DMS 273 treated with DMSO at 0.1 percent for 48 hours (cell line): ENCODE measurements around the gene TOE1.
"Not testable (repeated sequence)": the region's sequence is repeated elsewhere in the genome, so short reads cannot be mapped to it uniquely, and the experiment has no call there.

Experiments used
- DNase-seq: peaks from one replicate; lab custom pipeline; 2025; lab: John Stamatoyannopoulos, UW

The TOE1 gene

DNA sequence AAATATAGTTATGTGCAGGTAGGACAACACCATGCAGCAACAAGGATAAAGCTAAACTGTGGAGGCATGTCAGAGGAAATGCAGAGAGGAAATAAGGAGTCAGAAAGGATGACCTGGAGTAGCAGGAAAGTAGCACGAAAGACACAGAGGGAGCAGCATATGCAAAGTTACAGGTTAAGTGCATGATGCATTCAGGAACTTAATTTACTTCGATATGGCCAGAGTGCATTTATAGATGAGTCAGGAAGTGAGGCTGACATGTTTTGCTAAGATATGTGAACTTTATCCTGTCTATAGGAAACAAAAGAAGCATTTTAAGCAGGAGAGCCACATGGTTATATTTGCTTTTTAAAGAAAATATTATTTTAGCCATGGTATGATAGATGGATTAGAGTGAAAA lies 15.7 kb downstream of the TOE1 start:
- no peak for DNase-seq

DNA sequence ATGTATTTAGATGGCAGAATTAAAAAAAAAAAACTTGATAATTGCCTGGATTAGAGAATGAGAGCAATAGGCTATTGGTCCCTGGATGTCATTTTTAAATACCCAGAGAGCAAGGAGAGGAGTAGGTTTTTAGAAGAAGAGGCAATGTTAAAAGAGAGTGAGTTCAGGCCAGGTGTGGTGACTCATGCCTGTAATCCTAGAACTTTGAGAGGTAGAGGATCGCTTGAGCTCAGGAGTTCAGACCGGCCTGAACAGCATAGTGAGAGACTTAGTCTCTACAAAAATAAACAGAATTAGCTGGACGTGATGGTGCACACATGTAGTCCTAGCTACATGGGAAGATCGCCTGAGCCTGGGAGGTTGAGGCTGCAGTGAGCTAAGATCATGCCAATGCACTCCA lies 16.2 kb downstream of the TOE1 start:
- DNase-seq: no peak

DNA sequence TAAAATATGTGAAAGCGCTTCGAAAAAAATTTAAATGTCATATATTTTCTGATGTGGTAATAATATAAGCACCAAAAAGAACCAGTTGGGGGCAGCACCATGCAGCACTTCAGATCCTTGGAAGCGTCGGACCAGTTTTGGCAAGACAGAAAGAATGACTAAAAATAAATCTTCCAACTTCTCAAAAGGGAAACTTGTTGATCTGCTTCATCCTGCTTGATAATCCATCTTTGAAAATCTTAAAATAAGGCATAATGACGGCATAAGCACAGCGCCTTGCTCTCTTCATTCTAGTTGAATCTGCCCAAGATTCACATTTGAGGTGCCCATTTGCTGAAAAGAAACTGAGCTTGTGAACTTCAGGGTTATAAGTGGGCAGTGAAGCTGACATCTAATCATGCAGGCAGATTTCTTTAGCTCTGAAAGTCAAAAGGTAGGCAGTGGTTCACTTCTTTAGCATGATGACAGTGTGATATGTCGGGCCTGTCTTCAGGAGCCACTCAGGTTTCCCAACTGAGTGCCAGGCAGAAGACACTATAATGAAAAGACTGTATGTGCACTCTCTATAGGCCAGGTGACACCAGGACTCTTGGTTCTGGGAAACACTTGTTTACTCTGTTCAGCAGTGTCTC lies 20.0 kb downstream of the TOE1 start:
- no peak for DNase-seq

DNA sequence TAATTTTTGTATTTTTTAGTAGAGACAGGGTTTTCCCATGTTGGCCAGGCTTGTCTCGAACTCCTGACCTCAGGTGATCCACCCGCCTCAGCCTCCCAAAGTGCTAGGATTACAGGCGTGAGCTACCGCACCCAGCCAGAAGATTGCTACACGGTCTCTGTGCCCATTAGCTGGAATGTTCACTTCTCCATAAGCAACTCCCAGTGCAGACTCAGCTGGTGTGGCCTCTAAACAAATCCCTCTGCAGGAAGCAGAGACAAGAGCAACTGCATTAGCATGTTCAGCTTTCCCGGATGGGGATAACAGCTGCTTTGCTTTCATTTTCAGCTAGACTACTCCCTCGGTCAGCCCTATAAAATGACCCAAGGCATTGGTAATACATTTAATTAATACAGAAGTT lies 21.0 kb downstream of the TOE1 start:
- not testable (repeated sequence) for DNase-seq

DNA sequence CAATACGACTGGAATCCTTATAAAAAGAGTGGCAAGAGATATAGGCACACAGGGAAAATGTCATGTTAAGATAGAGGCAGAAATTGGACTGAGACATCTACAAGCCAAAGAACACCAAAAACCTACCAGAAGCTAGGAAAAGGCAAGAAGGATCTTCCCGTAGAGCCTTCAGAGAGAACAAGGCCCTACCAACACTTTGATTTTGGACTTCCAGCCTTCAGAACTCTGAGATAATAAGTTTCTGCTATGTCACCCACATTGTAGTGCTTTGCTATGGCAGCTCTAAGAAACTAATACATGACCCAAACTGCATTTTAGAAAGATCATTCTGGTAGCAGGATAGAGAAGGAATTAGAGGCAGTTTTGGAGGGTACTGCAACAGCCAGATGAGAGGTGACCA lies 24.3 kb downstream of the TOE1 start:
- DNase-seq: no peak

DNA sequence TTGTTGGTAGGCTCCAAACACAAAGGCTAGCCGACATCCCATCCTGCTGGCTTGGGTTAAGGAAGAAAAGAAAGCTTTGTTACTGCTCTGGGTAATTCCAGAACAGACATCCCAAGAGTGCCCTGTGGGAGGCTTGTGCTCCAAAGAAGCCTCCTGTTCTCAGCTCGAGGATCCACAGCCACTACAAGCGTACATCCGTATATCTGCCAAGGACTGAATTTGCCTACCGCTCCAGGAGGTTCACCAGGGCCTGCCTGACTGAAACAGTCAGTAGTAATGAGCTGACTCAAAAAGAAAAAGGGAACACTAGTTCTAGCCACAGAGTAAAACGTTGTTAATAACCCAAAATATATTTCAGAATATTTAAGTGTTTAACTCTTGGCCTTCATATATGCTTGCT lies 25.1 kb downstream of the TOE1 start:
- DNase-seq: no peak

DNA sequence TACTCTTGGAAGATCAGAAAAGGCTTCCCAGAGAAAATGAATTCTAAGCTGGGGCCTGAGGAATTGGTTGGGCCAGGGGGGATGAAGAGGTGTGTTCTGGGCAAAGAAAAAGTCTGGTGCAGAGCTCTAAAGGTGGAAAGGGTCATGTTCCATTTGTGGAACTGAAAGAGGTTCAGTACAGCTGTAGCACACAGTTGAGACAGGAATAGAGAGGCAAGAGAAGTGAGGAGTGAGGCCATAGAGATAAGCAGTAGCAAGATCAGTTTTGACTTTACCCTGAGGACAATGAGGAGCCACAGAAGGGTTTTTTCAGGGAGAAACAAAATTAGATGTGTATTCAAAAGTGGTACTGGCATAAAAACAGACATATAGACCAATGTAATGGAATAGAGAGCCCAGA lies 30.6 kb downstream of the TOE1 start:
- DNase-seq: no peak

DNA sequence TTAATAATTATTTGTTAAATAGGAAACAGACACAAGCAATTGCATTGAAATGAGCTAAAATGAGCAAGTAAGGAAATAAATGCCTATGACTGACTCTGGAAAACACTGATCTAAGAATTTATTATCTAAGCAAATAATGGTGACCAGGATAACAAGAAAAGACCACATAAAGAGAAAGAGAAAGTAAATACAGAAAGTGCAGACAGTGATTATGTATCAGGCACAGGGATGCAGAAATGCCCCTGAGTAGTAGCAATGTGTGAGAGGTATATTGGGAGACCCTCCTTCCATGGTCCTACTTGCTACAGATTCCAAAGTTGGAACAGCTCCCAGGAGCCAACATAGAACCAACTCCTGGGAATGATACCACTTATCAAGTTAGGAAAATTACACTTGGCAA lies 33.6 kb downstream of the TOE1 start:
- no peak for DNase-seq

DNA sequence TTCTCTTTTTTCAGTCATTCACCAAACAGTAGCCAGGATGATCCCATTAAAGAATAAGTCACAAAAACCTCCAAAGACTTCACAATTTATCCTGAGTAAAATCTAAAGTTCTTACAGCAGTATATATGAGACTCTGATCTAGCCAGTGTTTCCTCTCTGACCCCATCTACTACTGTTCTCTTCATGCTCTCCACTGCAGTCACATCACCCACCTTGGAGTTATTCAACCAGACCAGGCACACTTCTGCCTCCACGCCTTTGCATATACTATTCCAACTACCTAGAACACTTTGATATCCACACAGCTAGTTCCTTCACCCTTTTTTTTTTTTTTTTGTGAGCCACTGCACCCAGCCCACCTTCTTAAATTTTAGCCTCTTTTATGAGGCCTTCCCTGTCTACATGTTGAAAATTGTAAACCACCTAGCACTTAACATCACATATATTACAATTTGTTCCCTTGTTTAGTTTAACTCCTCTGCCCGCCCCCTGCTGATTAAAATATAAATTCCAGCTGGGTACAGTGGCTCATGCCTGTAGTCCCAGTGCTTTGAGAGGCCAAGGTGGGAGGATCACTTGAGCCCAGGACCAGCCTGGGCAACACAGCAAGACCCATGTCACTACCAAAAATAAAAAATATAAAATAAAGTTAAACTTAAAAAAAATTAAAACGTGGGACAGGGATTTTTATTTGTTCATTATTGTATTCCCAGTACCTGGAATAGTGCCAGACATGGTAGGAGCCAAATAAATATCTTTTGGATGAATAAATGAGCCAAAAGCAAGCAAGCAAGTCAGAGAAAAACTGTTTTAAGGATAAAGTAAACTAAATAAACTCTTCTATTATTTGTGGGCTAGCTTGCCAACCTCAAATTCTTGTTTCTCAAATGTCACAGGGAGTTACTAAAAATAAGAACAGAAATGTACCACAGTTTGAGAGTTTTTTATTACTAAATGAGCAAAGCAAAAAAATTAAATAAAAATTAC lies 35.4 kb downstream of the TOE1 start:
- DNase-seq: no peak

DNA sequence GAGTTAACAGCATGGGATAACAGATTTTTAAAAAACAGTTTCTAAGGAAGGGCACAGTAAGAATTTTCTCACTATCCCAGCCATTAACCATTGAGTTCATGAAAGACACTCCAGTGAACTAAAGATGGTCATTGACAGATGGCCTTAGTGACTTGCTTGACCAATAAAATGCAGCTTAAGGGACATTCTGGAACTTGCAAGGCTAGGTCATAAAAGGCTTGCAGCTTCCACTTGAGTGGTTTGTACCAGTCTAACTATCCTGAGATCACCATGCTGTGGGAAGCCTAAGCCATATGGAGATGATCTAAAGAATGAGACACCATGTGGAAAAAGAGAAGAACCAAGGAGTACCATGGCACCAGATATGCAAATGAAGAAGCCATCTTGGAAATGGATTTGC lies 38.2 kb downstream of the TOE1 start:
- DNase-seq: no peak

DNA sequence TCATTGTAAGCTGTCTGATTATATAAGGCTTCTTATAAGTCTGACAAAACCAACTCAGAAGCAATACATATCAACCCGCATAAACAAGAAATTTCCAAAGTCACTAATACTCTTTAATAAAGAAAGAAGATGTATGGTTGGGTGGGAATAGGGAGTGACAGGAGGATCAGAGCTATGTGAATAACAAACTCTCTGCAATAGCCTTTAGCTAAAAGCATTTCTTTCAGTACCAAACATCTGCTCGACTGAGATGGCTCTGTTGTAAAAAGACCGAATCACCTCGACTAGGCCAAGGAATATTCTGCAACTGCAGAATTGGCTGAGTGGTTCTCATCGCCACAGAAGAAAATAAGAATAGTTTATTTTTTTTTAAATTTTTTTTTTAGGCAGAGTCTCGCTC lies 39.6 kb downstream of the TOE1 start:
- DNase-seq: no peak

DNA sequence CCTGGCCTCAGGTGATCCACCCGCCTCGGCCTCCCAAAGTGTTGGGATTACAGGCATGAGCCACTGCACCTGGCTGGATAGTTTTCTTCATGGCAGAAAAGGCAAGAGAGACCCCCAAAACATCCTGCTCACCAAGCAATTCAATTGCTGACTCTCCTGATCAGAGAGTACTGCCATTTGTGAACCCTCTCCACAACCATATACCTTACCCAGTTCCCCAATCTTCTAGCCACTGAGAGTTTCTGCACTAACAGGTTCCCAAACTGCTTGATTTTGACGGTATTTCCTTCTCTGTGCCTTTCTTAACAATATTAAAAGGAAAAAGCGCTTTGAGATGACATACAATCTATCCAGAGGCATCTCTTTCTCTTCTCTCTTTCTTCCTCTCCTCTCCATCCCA lies 40.2 kb downstream of the TOE1 start:
- no peak for DNase-seq

DNA sequence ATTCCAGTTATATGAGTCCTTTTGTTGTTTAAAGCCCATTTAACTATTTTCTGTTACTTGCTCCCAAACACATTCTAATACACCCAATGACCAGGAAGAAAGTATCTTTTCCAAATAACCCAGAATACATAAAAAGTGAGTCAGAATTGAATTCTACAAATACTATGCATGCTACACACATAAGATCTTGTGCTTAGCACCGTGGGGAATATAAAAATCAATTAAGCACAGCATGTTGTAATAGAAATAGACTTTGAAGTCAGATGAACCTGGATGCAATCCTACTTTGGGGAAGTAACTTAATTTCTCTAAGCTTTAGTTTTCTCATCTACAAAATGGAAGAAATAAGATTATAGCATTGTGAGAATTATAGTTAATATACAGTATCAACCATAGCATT lies 40.8 kb downstream of the TOE1 start:
- DNase-seq: no peak

DNA sequence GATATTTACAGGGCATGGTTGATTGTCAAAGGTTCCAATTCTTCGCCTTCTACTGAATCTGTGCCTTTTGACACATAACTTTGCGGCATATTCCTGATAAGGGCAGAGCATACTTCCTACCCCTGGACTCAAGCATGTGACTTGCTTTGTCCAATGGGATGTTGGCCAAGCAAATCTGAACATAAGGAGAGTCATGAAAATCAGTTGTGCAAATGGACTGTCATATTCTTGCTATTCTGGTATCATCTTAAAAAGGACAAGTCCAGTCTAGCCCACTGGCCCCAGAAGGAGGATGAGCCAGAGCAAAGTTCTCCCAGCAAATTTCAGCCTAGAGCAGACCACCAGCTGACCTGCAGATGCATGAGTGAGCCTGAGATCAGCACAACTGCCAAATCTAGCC lies 41.3 kb downstream of the TOE1 start:
- no peak for DNase-seq

DNA sequence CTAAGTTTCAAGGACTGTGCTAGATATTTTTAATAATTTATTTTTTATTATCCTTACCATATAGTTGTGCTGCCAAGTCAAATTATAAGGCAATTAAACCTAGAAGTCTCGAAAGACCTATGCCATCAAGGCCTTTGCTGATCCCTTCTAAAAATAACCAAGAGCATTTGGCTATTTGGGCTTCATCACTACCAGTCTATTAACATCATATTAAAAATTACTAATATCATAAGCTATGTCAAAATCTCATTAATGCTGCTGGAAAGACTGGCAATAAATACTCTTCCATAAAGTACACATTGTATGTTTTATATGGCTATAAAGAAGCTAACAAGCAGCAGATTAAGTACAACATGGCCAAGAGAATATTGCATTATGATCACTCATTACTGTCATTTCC lies 43.2 kb downstream of the TOE1 start:
- DNase-seq: no peak

DNA sequence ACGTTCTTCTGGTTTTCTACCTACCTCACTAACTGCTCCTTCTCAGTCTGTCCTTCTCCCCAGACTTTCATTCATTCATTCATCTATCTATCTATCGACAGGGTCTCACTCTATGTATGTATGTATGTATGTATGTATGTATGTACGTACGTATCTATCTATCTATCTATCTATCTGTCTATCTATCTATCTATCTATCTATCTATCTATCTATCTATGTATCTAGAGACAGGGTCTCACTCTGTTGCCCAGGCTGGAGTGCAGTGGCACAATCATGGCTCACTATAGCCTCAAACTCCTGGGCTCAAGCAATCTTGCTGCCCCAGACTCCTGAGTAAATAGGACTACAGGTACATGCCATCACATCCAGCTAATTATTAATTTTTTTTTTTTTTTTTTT lies 44.2 kb downstream of the TOE1 start:
- not testable (repeated sequence) for DNase-seq

DNA sequence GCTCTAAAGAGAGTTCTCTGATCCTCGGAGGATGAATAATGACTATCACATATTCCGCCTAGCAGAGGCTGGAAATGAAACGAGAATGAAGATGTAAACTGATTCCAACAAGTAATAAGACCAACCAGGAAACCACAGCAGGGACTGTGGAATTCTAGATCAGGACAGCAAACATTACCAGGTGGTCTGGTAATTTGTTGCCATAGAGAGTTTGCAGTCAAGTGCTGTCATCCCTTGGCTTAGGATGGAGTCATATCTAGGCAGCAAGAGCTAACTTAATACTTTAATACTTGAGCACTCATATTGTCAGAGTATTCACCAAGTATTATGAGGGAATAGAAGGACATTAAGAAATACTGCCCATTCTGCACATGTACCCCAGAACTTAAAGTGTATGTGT lies 45.3 kb downstream of the TOE1 start:
- peak; percentile 13 for DNase-seq

DNA sequence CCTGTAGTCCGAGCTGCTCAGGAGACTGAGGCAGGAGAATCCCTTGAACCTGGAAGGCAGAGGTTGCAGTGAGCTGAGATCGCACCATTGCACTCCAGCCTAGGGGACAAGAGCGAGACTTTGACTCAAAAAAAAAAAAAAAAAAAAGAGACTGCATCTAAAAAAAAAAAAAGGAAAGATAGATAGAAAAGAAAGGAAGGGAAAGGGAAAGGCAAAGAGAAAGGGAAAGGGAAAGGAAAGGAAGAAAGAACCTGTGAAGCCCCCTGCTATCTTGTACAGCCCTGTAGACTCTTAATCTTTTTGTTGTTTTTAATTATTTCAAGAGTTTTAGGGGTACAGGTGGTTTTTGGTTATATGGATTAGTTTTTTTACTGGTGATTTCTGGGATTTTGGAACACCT lies 46.2 kb downstream of the TOE1 start:
- no peak for DNase-seq
